Measurements from ENCODE around the gene SNX20. TPM values are rescaled to one million over a fixed set of nuclear protein-coding genes. Genes with fewer than 3 reads are reported as not detected.

SNX20 gene
- total and polyA plus RNA-seq, 10 of the 15 experiments (the other 5 are each of a cell fraction or from before 2014, with no cell fraction given) = 4.6 to 30.8 (median 21.9) TPM

DNA sequence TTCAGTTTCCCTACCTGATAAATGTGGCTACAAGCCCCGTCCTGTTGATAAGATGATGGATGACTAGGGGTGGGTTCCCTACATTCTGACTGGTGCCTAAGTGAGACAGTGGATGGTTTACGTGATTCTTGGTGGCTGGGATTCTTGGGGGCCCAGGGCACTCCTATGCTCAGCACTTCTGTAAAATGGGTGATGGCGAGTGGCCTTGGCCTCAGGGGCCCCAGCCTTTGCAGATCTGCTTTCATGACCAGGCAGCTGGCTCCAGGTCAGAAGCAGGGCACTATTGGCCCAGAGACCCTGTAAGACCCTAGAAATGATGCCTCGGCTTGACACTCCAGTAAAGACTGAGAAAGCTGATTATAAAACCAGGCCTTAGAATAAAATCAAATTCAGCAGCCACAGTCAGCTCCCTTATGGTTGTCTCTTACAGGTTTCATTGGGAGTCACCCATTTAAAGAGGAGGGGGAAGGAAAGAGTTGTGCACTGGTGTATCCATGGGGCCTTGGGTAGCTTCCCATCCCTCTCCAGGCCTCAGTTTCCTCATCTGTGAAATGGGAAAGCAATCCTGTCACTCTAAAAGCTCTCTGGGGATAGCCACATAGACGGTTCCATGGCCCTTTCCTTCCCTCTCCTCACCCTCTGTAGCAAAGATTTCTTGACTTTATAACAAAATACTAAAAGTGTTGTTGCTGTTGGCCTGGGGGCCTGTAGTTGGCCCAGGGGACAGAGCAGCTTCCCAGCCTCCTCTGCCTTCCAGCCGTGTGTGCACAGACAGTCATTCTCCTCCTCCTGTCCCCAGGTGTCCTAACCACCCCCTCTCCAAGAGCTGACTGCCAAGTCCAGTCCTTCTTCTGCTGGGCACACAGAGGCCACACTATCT lies 1.2 kb downstream of the SNX20 start:
- in situ Hi-C loops (cut with MboI) = no loop called here
- H3K4me2 ChIP-seq (ENCODE audit: control insufficient read depth, insufficient read depth) = peak overlapping the region; percentile 88
- TF ChIP-seq, protein P1, sequence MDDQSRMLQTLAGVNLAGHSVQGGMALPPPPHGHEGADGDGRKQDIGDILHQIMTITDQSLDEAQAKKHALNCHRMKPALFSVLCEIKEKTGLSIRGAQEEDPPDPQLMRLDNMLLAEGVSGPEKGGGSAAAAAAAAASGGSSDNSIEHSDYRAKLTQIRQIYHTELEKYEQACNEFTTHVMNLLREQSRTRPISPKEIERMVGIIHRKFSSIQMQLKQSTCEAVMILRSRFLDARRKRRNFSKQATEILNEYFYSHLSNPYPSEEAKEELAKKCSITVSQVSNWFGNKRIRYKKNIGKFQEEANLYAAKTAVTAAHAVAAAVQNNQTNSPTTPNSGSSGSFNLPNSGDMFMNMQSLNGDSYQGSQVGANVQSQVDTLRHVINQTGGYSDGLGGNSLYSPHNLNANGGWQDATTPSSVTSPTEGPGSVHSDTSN (IDR thresholded peaks at IDR 0.05; ENCODE audit: insufficient replicate concordance, low read depth, low read length) = no peak
- TF ChIP-seq, protein P2, sequence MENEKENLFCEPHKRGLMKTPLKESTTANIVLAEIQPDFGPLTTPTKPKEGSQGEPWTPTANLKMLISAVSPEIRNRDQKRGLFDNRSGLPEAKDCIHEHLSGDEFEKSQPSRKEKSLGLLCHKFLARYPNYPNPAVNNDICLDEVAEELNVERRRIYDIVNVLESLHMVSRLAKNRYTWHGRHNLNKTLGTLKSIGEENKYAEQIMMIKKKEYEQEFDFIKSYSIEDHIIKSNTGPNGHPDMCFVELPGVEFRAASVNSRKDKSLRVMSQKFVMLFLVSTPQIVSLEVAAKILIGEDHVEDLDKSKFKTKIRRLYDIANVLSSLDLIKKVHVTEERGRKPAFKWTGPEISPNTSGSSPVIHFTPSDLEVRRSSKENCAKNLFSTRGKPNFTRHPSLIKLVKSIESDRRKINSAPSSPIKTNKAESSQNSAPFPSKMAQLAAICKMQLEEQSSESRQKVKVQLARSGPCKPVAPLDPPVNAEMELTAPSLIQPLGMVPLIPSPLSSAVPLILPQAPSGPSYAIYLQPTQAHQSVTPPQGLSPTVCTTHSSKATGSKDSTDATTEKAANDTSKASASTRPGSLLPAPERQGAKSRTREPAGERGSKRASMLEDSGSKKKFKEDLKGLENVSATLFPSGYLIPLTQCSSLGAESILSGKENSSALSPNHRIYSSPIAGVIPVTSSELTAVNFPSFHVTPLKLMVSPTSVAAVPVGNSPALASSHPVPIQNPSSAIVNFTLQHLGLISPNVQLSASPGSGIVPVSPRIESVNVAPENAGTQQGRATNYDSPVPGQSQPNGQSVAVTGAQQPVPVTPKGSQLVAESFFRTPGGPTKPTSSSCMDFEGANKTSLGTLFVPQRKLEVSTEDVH (IDR thresholded peaks at IDR 0.05; ENCODE audit: low read depth, partially characterized antibody) = no peak
- no peak for TF ChIP-seq PAX5 (IDR thresholded peaks at IDR 0.05; ENCODE audit: borderline replicate concordance, low read depth, low read length)
- TF ChIP-seq POU2F2 (IDR thresholded peaks at IDR 0.05; ENCODE audit: borderline replicate concordance, low read depth, low read length) = no peak
- TF ChIP-seq YY1 (IDR thresholded peaks at IDR 0.05; ENCODE audit: low read depth, low read length) = no peak
- no peak for TF ChIP-seq HDAC6 (IDR thresholded peaks at IDR 0.05; ENCODE audit: unreplicated experiment)
- TF ChIP-seq NFYA (IDR thresholded peaks at IDR 0.05; ENCODE audit: borderline replicate concordance, low read depth, low read length) = no peak
- TF ChIP-seq CREM (IDR thresholded peaks at IDR 0.05; ENCODE audit: low read depth) = no peak
- TF ChIP-seq LARP7 (IDR thresholded peaks at IDR 0.05) = no peak
- no peak for TF ChIP-seq ATF7 (IDR thresholded peaks at IDR 0.05; ENCODE audit: low read depth)
- no peak for TF ChIP-seq MYB (IDR thresholded peaks at IDR 0.05; ENCODE audit: borderline replicate concordance, low read depth, low read length)
- TF ChIP-seq, protein P3, sequence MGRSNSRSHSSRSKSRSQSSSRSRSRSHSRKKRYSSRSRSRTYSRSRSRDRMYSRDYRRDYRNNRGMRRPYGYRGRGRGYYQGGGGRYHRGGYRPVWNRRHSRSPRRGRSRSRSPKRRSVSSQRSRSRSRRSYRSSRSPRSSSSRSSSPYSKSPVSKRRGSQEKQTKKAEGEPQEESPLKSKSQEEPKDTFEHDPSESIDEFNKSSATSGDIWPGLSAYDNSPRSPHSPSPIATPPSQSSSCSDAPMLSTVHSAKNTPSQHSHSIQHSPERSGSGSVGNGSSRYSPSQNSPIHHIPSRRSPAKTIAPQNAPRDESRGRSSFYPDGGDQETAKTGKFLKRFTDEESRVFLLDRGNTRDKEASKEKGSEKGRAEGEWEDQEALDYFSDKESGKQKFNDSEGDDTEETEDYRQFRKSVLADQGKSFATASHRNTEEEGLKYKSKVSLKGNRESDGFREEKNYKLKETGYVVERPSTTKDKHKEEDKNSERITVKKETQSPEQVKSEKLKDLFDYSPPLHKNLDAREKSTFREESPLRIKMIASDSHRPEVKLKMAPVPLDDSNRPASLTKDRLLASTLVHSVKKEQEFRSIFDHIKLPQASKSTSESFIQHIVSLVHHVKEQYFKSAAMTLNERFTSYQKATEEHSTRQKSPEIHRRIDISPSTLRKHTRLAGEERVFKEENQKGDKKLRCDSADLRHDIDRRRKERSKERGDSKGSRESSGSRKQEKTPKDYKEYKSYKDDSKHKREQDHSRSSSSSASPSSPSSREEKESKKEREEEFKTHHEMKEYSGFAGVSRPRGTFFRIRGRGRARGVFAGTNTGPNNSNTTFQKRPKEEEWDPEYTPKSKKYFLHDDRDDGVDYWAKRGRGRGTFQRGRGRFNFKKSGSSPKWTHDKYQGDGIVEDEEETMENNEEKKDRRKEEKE (IDR thresholded peaks at IDR 0.05) = no peak
- TF ChIP-seq RELA (IDR thresholded peaks at IDR 0.05; ENCODE audit: borderline replicate concordance, partially characterized antibody) = no peak
- TF ChIP-seq KDM1A (IDR thresholded peaks at IDR 0.05; ENCODE audit: borderline replicate concordance) = no peak
- TF ChIP-seq FOXK2 (IDR thresholded peaks at IDR 0.05) = no peak
- TF ChIP-seq TCF3 (IDR thresholded peaks at IDR 0.05; ENCODE audit: borderline replicate concordance, insufficient read depth, low read depth, low read length) = no peak

More for the DNA sequence above, 1.2 kb downstream of the SNX20 start:
- 47% methylated on average over 6 of the region's 6 CpGs for WGBS (ENCODE audit: insufficient coverage, insufficient replicate concordance, low lambda C conversion rate, missing lambda C conversion rate)
- peak overlapping the region; percentile 72 for H3K4me3 ChIP-seq
- H4K20me1 ChIP-seq (ENCODE audit: control insufficient read depth, insufficient read depth) = no peaks in the 10 kb centered on the region
- FAIRE-seq (no peak), DNase-seq (ENCODE audit: low read depth, low spot score) (no peak), ATAC-seq (no peak)
- ChIA-PET CTCF (interaction anchor here (0.7 to 20.9 kb wide), 11 partner anchors 13 to 558 kb away, joined by 3 to 636 read pairs (median 3); partner anchors contain the start of gene CYLD), SMC1A (ENCODE audit: uncharacterized antibody, unreplicated experiment) (interaction anchor here (1.5 to 24.8 kb wide), 6 partner anchors 8 to 70 kb away, joined by 3 to 600 read pairs (median 70); partner anchors contain the start of genes CYLD and NOD2), POLR2A (interaction anchor here (0.9 to 8.0 kb wide), 8 partner anchors 8 to 67 kb away, joined by 3 to 116 read pairs (median 24); partner anchors contain the start of gene CYLD), RAD21 (ENCODE audit: unreplicated experiment) (interaction anchor here (0.8 to 29.0 kb wide), 7 partner anchors 12 to 126 kb away, joined by 3 to 578 read pairs (median 7); partner anchors contain the start of gene CYLD)
- H3K79me2 ChIP-seq (ENCODE audit: control insufficient read depth, insufficient read depth, low read length) = peaks cover 43% of the 10 kb centered on the region
- peaks cover 38% of the 10 kb centered on the region for H3K4me1 ChIP-seq (ENCODE audit: control insufficient read depth, insufficient read depth, low read length)
- H3K36me3 ChIP-seq (ENCODE audit: control insufficient read depth in 2 of 2, insufficient read depth in 2 of 2, low read length in 1 of 2) = peaks cover 1 to 17% of the 10 kb centered on the region in 2 experiments; a peak in 3 of 4 replicates
- peak overlapping the region; percentile 78 for H3K9ac ChIP-seq (ENCODE audit: control insufficient read depth, insufficient read depth, low read length)
- H3K27ac ChIP-seq (ENCODE audit: control insufficient read depth, insufficient read depth) = peak overlapping the region; percentile 84
- intact Hi-C loops (cut with micrococcal nuclease; ENCODE audit: unreplicated experiment) = loop anchor here (5.0 kb wide), 1 partner anchor 408 kb away; no protein-coding TSS in a partner anchor
- no peaks in the 10 kb centered on the region; the same call in 1 of the 3 replicates for H3K9me3 ChIP-seq (replicated peaks; ENCODE audit: control insufficient read depth, insufficient read depth, low read length)
- BruUV-seq (replicated peaks) = no TSS peak
- H2AFZ ChIP-seq (ENCODE audit: control insufficient read depth, low read depth, low read length) = no peak overlapping the region
- H3K27me3 ChIP-seq (replicated peaks in 1 of 2; ENCODE audit: control insufficient read depth in 2 of 2, insufficient read depth in 2 of 2, low read length in 1 of 2) = no peaks in the 10 kb centered on the region

Data from GM12878 (cell line).